GM06990 (cell line): ENCODE results near the gene HS2ST1.

ENCODE experiments used
- DNase-seq: peaks from one replicate; pipeline ENCODE4 v3.0.0-alpha.2; 2011; ENCODE audit not compliant: insufficient read length; ENCODE audit errors: extremely low read depth
- H3K27me3 ChIP-seq: replicated peaks from 2 replicates; pipeline ENCODE4 v1.6.0; 2011; ENCODE audit warnings: low read length; ENCODE audit not compliant: control insufficient read depth, insufficient read depth
- H3K36me3 ChIP-seq: 2 replicates; pipeline ENCODE4 v1.5.1; 2011; ENCODE audit warnings: low read length; ENCODE audit not compliant: control insufficient read depth, insufficient read depth
- H3K4me3 ChIP-seq: replicated peaks from 2 replicates; pipeline ENCODE4 v1.5.1; 2011; ENCODE audit warnings: low read depth, mild to moderate bottlenecking, control low read depth, low read length
- TF ChIP-seq, protein P1 (sequence below): IDR thresholded peaks from 2 replicates; pipeline ENCODE4 v1.5.1; 2011; ENCODE audit warnings: low read length, control low read depth, mild to moderate bottlenecking, inconsistent platforms; ENCODE audit not compliant: insufficient read depth, poor library complexity, severe bottlenecking

Gene HS2ST1

DNA sequence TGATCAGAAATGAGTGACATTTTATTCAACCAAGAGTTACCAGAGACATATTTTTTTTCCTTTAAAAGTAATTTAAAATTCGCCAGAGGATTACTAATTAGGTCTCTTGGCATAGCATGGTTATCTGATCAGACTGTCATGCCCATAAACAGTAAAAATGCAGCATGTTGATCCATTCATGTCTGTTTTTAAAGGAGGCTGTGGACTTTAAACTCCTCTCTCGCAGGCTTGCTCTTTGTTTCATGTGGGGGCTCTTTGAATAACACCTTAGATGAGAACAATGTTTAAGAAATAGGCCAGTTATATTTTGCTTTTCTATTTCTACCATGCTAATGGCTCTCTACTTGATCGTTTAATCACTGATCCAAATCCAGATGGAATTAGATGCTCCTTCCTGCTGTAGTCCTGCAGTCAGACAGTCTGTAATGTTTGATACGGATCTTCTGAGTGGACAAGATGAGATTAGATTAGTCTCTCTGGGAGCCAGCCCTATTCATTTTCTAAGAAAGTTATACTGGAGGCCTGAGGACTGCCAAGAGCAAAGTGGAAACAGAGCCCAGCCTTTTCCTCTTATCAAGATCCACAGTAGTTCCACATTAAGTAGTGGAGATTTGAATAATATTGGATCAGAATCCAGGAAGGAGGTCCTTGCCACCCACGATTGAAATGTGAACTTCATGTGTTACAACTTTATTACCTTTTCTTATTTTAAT lies 197.4 kb downstream of the HS2ST1 start:
- H3K36me3 ChIP-seq: no peaks in the 10 kb centered on the region
- H3K4me3 ChIP-seq: no peak overlapping the region
- no peak for DNase-seq
- no peaks in the 10 kb centered on the region for H3K27me3 ChIP-seq
- TF ChIP-seq, protein P1, sequence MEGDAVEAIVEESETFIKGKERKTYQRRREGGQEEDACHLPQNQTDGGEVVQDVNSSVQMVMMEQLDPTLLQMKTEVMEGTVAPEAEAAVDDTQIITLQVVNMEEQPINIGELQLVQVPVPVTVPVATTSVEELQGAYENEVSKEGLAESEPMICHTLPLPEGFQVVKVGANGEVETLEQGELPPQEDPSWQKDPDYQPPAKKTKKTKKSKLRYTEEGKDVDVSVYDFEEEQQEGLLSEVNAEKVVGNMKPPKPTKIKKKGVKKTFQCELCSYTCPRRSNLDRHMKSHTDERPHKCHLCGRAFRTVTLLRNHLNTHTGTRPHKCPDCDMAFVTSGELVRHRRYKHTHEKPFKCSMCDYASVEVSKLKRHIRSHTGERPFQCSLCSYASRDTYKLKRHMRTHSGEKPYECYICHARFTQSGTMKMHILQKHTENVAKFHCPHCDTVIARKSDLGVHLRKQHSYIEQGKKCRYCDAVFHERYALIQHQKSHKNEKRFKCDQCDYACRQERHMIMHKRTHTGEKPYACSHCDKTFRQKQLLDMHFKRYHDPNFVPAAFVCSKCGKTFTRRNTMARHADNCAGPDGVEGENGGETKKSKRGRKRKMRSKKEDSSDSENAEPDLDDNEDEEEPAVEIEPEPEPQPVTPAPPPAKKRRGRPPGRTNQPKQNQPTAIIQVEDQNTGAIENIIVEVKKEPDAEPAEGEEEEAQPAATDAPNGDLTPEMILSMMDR: no peak

DNA sequence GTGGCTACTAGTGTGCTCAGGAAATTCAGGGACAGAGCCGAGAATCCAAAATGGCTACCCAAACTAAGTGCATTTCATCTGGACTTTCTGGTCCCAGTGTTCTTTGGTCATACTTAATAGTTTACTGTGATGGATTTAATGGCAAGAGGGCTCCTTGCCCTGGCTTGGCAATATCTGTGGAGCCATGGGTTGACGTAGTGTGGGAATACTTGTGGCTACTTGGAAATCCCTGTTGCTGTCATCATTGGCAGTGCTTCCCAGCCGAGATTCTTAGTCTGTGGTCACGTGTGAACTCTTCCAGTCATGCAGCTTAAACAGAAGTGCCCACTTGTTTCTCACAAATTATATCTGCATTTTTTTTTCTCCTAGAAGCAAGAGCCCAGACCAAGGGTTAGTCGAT lies 198.9 kb downstream of the HS2ST1 start:
- H3K27me3 ChIP-seq: no peaks in the 10 kb centered on the region
- no peak overlapping the region for H3K4me3 ChIP-seq
- no peaks in the 10 kb centered on the region for H3K36me3 ChIP-seq
- DNase-seq: no peak
- TF ChIP-seq, protein P1: no peak

DNA sequence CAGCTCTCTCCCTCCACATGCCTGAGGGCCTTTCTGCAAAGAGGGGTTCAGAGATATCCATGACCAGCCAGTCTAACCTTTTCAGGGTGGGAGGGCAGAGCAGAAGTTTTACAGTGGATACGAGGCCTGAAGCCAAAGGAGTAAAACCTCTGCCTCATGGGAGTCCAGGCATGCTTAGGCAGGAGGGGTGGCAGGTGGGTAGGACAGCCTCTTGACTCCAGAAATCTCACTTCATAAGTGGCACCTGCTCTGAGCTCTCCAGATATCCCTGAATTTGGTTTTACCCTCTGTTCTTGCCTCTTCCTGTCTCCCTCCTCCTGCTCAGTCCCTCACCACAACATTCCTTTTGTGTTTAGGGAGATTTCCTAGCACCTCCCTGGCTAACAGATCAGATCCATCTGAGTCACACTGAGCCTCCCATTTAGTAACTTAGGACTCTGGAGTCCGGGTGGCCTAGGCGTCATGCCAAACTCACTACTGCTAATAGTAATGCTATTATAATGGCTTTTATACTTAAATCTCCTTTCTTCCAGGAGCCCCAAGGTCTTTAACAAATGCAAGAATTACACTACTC lies 201.0 kb downstream of the HS2ST1 start:
- Histone ChIP-seq H3K4me3 (no peak overlapping the region), H3K27me3 (no peaks in the 10 kb centered on the region), H3K36me3 (no peaks in the 10 kb centered on the region)
- DNase-seq: no peak
- TF ChIP-seq, protein P1: no peak

DNA sequence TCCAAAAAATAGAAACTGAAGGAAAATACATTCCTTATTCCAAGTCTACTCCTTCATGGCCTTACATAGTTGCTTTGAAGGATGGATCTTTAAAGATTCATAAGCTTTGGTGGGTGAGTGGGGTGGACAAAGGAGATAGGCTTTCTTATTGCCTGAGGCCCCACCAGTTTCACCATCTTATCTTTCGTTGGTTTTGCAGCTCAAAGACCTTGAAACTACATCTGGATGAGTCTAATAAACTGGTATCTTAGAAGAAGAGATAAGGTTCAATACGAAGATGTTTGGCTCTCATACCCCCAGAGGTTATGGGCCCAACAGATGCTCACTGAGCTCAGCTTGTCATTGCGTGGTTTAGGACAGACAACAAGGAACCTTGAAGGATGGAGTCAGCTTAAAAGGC lies 201.5 kb downstream of the HS2ST1 start:
- TF ChIP-seq, protein P1: no peak
- no peak for DNase-seq
- Histone ChIP-seq H3K36me3 (no peaks in the 10 kb centered on the region), H3K4me3 (no peak overlapping the region), H3K27me3 (no peaks in the 10 kb centered on the region)

DNA sequence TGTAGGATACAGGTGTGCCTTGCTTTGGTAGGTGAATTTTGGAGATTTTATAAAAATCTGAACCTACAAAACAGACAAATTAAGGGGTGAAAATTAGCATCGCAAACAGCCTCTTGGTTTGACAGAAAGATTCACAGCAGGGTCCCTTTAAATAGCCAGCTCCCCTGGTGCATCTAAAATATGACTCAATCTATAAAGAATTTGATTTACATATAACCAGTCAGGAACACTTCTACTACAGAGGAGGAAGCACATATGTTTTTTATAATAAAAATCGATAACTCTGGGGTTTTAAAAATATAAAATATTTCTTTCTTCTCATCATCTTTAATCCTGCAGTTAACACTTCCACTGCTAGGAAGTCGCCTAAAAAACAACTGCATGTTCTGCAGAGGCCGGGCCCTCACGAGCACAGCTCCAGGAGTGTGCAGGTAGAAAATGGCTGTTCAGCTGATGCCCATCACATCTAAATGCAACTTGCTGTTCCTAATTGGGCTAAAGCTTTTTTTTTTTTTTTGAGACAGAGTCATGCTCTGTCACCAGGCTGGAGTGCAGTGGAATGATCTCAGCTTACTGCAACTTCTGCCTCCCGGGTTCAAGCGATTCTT lies 203.4 kb downstream of the HS2ST1 start:
- no peak for DNase-seq
- Histone ChIP-seq H3K4me3 (no peak overlapping the region), H3K36me3 (no peaks in the 10 kb centered on the region), H3K27me3 (no peaks in the 10 kb centered on the region)
- TF ChIP-seq, protein P1: no peak
